Esophagus squamous epithelium (tissue), 4 donors: ENCODE data around the gene TPRG1.

Experiments used
- CTCF ChIP-seq, 6 experiments: fragments of 450-650 bp in 4 of 6; fragments of 200-600 bp in 2 of 6; sonication (generic) in 2 of 6; IDR thresholded peaks; one replicate each; pipeline ENCODE4 v1.5.1; 2016 to 2019; ENCODE audit warnings: antibody characterized with exemption in 6 of 6, mild to moderate bottlenecking in 4 of 6, moderate library complexity in 4 of 6
- POLR2A ChIP-seq, 4 donors: fragments of 450-650 bp; IDR thresholded peaks; one replicate each; pipeline ENCODE4 v1.6.1; 2017; ENCODE audit warnings: antibody characterized with exemption in 4 of 4, mild to moderate bottlenecking in 4 of 4, moderate library complexity in 3 of 4

- no peak for TF ChIP-seq CTCF (IDR thresholded peaks at IDR 0.05)
- no peak for TF ChIP-seq POLR2A (IDR thresholded peaks at IDR 0.05)
These were observed 114.4 kb downstream of the TPRG1 start for GRCh38 chr3:189286188-189286587.
